NB4 (cell line): ENCODE results near the gene PLSCR1.

Experiments
- DNase-seq: peaks from one replicate; pipeline ENCODE4 v3.0.0; 2010; ENCODE audit warnings: low read depth
- H3K4me3 ChIP-seq: one replicate; pipeline ENCODE4 v1.5.1; 2011; ENCODE audit warnings: mild to moderate bottlenecking, low read depth, low read length, moderate library complexity
- CTCF ChIP-seq: IDR thresholded peaks from one replicate; pipeline ENCODE4 v1.5.1; 2012; ENCODE audit warnings: low read depth, low read length
- MAX ChIP-seq: IDR thresholded peaks from 2 replicates; pipeline ENCODE4 v1.6.1; 2011; ENCODE audit warnings: low read depth, low read length
- MYC ChIP-seq: IDR thresholded peaks from 2 replicates; pipeline ENCODE4 v1.6.1; 2011; ENCODE audit warnings: low read depth, low read length
- POLR2A ChIP-seq: IDR thresholded peaks from 2 replicates; pipeline ENCODE4 v1.6.1; 2011; ENCODE audit warnings: mild to moderate bottlenecking; ENCODE audit not compliant: insufficient read length; ENCODE audit errors: extremely low read depth

Gene PLSCR1

GRCh38 chr3:146471012-146471411 lies 73.4 kb downstream of the PLSCR1 start:
- H3K4me3 ChIP-seq: no peak overlapping the region
- no peak for DNase-seq
- TF ChIP-seq POLR2A (no peak), CTCF (no peak), MAX (no peak), MYC (no peak)

DNA sequence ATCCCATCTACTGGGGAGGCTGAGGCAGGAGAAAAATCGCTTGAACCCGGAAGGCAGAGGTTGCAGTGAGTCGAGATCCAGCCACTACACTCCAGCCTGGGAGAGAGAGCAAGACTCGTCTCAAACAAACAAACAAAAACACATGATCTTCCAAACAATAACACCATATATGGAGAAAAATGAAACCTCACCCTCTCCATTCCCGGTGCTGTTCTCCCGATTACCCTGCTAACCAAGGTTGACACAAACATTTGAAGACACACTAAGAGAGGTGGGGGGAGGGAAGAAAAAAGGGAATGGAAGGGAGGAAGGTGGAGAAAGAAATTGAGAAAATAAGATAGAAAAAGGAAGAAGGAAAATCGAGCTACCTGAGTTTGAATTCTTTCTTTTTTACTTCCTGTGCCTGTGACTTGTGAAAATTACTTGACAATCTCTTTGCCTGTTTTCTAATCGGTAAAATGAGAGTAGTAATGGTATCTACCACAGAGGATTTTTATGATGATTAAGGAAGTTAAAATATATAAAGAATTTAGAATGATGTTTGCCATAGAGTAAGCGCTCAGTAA lies 73.9 kb downstream of the PLSCR1 start:
- TF ChIP-seq CTCF (no peak), MYC (no peak), MAX (no peak), POLR2A (no peak)
- no peak for DNase-seq
- no peak overlapping the region for H3K4me3 ChIP-seq

DNA sequence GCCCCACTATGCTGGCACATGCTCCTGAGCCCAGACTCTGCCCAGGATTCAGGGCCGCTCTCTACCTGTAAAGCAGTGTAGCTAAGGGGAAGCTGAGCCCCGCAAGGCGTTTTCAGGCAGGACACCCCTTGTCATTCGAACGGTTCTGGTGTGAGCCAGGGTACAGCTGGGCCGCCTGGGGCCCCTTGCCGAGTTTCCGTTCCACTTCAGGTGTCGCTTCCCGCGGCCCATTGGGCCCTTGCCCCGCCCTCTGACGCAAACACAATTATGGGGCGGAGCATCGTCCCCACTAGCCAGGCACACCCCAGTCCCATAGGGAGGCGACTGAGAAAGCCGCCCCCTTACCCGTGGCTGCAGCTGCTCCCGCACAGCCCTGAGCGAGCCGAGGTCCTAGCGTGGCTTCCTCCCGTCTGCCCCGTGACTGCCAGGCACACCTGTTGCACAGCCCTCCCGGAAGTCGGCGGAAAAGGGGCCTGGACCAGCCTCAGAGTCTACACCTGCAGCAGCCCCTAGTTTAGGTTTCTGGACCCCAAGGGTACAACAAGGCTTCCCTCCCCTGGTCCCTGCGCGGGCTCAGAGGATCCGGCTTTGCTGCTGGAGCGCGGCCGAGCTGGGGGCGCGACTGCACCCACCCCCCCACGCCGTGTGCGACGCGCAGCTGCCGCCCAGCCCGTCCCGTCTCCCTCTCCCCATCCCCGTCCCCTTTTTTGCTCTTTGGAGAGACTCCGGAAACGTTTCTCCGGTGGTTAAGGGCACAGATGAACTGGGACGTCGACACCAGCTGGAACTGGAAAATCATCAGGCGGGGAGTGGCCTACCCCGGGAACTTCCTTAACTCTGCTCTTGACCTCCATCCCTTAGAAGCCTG lies 75.0 kb downstream of the PLSCR1 start, which contains the start of gene PLSCR2:
TSS of gene PLSCR2 (minus strand) at position 412 of the 868 bp plus-strand sequence. CDS start 9,657 bp downstream, outside the sequence.
- no peak for DNase-seq
- TF ChIP-seq MAX: no peak
- no peak for TF ChIP-seq MYC
- no peak for TF ChIP-seq POLR2A
- TF ChIP-seq CTCF: no peak
- H3K4me3 ChIP-seq: no peak within 1 kb of the TSS

- H3K4me3 ChIP-seq: no peak overlapping the region
- TF ChIP-seq CTCF: no peak
- no peak for TF ChIP-seq MYC
- no peak for TF ChIP-seq MAX
- DNase-seq: no peak
These were observed 75.7 kb downstream of the PLSCR1 start for GRCh38 chr3:146468671-146469149.

- H3K4me3 ChIP-seq: no peak overlapping the region
These were observed 76.2 kb downstream of the PLSCR1 start for GRCh38 chr3:146468234-146468633.

More at GRCh38 chr3:146468234-146468633, 76.2 kb downstream of the PLSCR1 start:
- DNase-seq: no peak
- TF ChIP-seq MAX (no peak), CTCF (no peak), MYC (no peak), POLR2A (no peak)
